NB4 (cell line): ENCODE data around the gene XAGE1B.
"Not testable (repeated sequence)": the region's sequence is repeated elsewhere in the genome, so short reads cannot be mapped to it uniquely, and the experiment has no call there.

ENCODE experiments used
- MAX ChIP-seq: IDR thresholded peaks from 2 replicates; pipeline ENCODE4 v1.6.1; 2011; ENCODE audit warnings: low read depth, low read length
- MYC ChIP-seq: IDR thresholded peaks from 2 replicates; pipeline ENCODE4 v1.6.1; 2011; ENCODE audit warnings: low read depth, low read length
- POLR2A ChIP-seq: IDR thresholded peaks from 2 replicates; pipeline ENCODE4 v1.6.1; 2011; ENCODE audit warnings: mild to moderate bottlenecking; ENCODE audit not compliant: insufficient read length; ENCODE audit errors: extremely low read depth
- TF ChIP-seq, protein P1 (sequence below): IDR thresholded peaks from one replicate; pipeline ENCODE4 v1.5.1; 2012; ENCODE audit warnings: low read depth, low read length

DNA sequence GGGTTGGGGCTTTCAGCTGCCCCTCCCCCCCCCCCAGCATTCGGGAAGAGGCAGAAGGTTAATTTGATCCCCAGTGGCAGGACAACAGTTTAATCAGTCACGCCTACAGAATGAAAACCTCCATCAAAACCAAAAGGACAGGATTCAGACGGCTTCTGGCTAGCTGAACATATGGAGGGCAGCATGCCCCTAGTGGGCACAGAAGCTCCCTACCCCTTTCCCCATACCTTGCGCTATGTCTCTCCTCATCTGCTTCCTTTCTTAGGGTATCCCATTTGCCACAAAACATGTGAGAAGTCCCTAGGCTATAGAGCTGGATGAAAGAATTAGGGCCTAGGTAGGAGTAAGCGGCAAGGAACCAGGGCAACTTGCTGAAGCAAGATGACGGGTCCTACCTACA, 15.5 kb downstream of the XAGE1B start:
- not testable (repeated sequence) for TF ChIP-seq POLR2A, MYC, MAX
- TF ChIP-seq, protein P1, sequence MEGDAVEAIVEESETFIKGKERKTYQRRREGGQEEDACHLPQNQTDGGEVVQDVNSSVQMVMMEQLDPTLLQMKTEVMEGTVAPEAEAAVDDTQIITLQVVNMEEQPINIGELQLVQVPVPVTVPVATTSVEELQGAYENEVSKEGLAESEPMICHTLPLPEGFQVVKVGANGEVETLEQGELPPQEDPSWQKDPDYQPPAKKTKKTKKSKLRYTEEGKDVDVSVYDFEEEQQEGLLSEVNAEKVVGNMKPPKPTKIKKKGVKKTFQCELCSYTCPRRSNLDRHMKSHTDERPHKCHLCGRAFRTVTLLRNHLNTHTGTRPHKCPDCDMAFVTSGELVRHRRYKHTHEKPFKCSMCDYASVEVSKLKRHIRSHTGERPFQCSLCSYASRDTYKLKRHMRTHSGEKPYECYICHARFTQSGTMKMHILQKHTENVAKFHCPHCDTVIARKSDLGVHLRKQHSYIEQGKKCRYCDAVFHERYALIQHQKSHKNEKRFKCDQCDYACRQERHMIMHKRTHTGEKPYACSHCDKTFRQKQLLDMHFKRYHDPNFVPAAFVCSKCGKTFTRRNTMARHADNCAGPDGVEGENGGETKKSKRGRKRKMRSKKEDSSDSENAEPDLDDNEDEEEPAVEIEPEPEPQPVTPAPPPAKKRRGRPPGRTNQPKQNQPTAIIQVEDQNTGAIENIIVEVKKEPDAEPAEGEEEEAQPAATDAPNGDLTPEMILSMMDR = not testable (repeated sequence)
